ENCODE measurements around the gene DGKD.

Gene DGKD

DNA sequence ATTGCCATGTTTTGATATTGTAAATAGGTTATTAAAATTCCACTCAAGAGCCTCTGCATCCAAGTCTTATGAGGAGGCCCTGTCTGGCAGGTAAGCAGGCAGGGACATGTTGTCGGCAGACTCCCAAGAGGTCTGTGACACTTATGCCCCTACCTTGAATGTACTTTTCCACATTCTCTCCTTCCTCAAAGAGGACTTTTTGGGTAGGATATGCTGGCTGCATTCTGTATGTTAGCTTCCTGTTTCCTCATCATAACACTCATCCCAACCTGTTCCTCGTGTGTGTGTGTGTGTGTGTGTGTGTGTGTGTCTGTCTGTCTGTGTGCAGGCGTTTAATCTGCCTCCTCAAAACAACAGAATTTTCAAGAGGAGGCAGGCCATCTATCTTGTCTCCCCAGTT, 137.0 kb downstream of the DGKD start:
- TF ChIP-seq, protein P1, sequence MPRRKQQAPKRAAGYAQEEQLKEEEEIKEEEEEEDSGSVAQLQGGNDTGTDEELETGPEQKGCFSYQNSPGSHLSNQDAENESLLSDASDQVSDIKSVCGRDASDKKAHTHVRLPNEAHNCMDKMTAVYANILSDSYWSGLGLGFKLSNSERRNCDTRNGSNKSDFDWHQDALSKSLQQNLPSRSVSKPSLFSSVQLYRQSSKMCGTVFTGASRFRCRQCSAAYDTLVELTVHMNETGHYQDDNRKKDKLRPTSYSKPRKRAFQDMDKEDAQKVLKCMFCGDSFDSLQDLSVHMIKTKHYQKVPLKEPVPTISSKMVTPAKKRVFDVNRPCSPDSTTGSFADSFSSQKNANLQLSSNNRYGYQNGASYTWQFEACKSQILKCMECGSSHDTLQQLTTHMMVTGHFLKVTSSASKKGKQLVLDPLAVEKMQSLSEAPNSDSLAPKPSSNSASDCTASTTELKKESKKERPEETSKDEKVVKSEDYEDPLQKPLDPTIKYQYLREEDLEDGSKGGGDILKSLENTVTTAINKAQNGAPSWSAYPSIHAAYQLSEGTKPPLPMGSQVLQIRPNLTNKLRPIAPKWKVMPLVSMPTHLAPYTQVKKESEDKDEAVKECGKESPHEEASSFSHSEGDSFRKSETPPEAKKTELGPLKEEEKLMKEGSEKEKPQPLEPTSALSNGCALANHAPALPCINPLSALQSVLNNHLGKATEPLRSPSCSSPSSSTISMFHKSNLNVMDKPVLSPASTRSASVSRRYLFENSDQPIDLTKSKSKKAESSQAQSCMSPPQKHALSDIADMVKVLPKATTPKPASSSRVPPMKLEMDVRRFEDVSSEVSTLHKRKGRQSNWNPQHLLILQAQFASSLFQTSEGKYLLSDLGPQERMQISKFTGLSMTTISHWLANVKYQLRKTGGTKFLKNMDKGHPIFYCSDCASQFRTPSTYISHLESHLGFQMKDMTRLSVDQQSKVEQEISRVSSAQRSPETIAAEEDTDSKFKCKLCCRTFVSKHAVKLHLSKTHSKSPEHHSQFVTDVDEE (CRISPR knock-in tag; IDR thresholded peaks at IDR 0.05) = no peak
- no peak for TF ChIP-seq ZNF70 (CRISPR knock-in tag; IDR thresholded peaks at IDR 0.05)
- TF ChIP-seq ZFP3 (CRISPR knock-in tag; IDR thresholded peaks at IDR 0.05) = no peak
- no peak for TF ChIP-seq TCF4 (CRISPR knock-in tag; IDR thresholded peaks at IDR 0.05; ENCODE audit: borderline replicate concordance)
- TF ChIP-seq TOX (CRISPR knock-in tag; IDR thresholded peaks at IDR 0.05; ENCODE audit: borderline replicate concordance) = no peak
- no peak for TF ChIP-seq PPARA (CRISPR knock-in tag; IDR thresholded peaks at IDR 0.05; ENCODE audit: borderline replicate concordance)
- no peak for TF ChIP-seq GLIS3 (CRISPR knock-in tag; IDR thresholded peaks at IDR 0.05)
- no peak for TF ChIP-seq ESRRG (CRISPR knock-in tag; IDR thresholded peaks at IDR 0.05)
- no peak for TF ChIP-seq OSR1 (CRISPR knock-in tag; IDR thresholded peaks at IDR 0.05)
- TF ChIP-seq, protein P2, sequence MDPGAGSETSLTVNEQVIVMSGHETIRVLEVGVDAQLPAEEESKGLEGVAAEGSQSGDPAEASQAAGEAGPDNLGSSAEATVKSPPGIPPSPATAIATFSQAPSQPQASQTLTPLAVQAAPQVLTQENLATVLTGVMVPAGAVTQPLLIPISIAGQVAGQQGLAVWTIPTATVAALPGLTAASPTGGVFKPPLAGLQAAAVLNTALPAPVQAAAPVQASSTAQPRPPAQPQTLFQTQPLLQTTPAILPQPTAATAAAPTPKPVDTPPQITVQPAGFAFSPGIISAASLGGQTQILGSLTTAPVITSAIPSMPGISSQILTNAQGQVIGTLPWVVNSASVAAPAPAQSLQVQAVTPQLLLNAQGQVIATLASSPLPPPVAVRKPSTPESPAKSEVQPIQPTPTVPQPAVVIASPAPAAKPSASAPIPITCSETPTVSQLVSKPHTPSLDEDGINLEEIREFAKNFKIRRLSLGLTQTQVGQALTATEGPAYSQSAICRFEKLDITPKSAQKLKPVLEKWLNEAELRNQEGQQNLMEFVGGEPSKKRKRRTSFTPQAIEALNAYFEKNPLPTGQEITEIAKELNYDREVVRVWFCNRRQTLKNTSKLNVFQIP (CRISPR knock-in tag; IDR thresholded peaks at IDR 0.05; ENCODE audit: borderline replicate concordance, low read depth) = no peak
- TF ChIP-seq, protein P3, sequence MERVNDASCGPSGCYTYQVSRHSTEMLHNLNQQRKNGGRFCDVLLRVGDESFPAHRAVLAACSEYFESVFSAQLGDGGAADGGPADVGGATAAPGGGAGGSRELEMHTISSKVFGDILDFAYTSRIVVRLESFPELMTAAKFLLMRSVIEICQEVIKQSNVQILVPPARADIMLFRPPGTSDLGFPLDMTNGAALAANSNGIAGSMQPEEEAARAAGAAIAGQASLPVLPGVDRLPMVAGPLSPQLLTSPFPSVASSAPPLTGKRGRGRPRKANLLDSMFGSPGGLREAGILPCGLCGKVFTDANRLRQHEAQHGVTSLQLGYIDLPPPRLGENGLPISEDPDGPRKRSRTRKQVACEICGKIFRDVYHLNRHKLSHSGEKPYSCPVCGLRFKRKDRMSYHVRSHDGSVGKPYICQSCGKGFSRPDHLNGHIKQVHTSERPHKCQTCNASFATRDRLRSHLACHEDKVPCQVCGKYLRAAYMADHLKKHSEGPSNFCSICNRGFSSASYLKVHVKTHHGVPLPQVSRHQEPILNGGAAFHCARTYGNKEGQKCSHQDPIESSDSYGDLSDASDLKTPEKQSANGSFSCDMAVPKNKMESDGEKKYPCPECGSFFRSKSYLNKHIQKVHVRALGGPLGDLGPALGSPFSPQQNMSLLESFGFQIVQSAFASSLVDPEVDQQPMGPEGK (CRISPR knock-in tag; IDR thresholded peaks at IDR 0.05; ENCODE audit: borderline replicate concordance) = no peak
- TF ChIP-seq, protein P4, sequence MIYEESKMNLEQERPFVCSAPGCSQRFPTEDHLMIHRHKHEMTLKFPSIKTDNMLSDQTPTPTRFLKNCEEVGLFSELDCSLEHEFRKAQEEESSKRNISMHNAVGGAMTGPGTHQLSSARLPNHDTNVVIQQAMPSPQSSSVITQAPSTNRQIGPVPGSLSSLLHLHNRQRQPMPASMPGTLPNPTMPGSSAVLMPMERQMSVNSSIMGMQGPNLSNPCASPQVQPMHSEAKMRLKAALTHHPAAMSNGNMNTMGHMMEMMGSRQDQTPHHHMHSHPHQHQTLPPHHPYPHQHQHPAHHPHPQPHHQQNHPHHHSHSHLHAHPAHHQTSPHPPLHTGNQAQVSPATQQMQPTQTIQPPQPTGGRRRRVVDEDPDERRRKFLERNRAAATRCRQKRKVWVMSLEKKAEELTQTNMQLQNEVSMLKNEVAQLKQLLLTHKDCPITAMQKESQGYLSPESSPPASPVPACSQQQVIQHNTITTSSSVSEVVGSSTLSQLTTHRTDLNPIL (CRISPR knock-in tag; IDR thresholded peaks at IDR 0.05; ENCODE audit: low read depth) = no peak
- no peak for TF ChIP-seq BACH2 (CRISPR knock-in tag; IDR thresholded peaks at IDR 0.05; ENCODE audit: borderline replicate concordance)
- TF ChIP-seq CSDC2 (CRISPR knock-in tag; IDR thresholded peaks at IDR 0.05) = no peak
- no peak for TF ChIP-seq ZNF565 (CRISPR knock-in tag; conservative IDR thresholded peaks at IDR 0.05; ENCODE audit: low read depth)
- TF ChIP-seq RARB (CRISPR knock-in tag; IDR thresholded peaks at IDR 0.05) = no peak
- no peak for TF ChIP-seq ZC3H10 (CRISPR knock-in tag; IDR thresholded peaks at IDR 0.05)
- no peak for TF ChIP-seq ZFP30 (CRISPR knock-in tag; IDR thresholded peaks at IDR 0.05)
- no peak for TF ChIP-seq SNAI2 (CRISPR knock-in tag; IDR thresholded peaks at IDR 0.05)
- TF ChIP-seq, protein P5, sequence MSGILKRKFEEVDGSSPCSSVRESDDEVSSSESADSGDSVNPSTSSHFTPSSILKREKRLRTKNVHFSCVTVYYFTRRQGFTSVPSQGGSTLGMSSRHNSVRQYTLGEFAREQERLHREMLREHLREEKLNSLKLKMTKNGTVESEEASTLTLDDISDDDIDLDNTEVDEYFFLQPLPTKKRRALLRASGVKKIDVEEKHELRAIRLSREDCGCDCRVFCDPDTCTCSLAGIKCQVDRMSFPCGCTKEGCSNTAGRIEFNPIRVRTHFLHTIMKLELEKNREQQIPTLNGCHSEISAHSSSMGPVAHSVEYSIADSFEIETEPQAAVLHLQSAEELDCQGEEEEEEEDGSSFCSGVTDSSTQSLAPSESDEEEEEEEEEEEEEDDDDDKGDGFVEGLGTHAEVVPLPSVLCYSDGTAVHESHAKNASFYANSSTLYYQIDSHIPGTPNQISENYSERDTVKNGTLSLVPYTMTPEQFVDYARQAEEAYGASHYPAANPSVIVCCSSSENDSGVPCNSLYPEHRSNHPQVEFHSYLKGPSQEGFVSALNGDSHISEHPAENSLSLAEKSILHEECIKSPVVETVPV (CRISPR knock-in tag; IDR thresholded peaks at IDR 0.05) = no peak
- ATAC-seq = no peak

DNA sequence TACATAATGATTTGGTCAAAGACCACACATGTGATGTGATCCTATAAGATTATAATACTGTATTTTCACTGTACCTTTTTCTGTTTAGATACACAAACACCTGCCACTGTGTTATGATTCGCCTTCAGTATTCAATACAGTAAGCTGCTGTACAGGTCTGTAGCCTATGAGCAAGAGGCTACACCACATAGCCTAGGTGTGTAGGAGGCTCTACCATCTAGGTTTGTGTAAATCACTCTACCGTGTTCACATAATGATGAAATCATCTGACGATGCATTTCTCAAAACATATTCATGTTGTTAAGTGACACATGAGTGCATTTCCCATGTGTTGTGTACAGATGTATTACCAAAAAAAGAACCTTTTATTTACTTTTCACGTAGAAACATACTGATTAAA, 137.8 kb downstream of the DGKD start:
- no peak for ATAC-seq
- no peak for TF ChIP-seq ARNTL (CRISPR knock-in tag; IDR thresholded peaks at IDR 0.05; ENCODE audit: borderline replicate concordance, low read depth)
- TF ChIP-seq ISL1 (CRISPR knock-in tag; IDR thresholded peaks at IDR 0.05) = no peak
- no peak for TF ChIP-seq OSR1 (CRISPR knock-in tag; IDR thresholded peaks at IDR 0.05)
- no peak for TF ChIP-seq RARB (CRISPR knock-in tag; IDR thresholded peaks at IDR 0.05)
- no peak for TF ChIP-seq ZFP3 (CRISPR knock-in tag; IDR thresholded peaks at IDR 0.05)
- no peak for TF ChIP-seq GLIS3 (CRISPR knock-in tag; IDR thresholded peaks at IDR 0.05)
- TF ChIP-seq ZNF70 (CRISPR knock-in tag; IDR thresholded peaks at IDR 0.05) = no peak
- no peak for TF ChIP-seq PPARA (CRISPR knock-in tag; IDR thresholded peaks at IDR 0.05; ENCODE audit: borderline replicate concordance)
- TF ChIP-seq SNAI2 (CRISPR knock-in tag; IDR thresholded peaks at IDR 0.05) = no peak
- TF ChIP-seq, protein P1 (CRISPR knock-in tag; IDR thresholded peaks at IDR 0.05) = no peak
- TF ChIP-seq, protein P3 (CRISPR knock-in tag; IDR thresholded peaks at IDR 0.05; ENCODE audit: borderline replicate concordance) = no peak
- no peak for TF ChIP-seq ZC3H10 (CRISPR knock-in tag; IDR thresholded peaks at IDR 0.05)
- TF ChIP-seq CSDC2 (CRISPR knock-in tag; IDR thresholded peaks at IDR 0.05) = no peak
- no peak for TF ChIP-seq ZNF565 (CRISPR knock-in tag; conservative IDR thresholded peaks at IDR 0.05; ENCODE audit: low read depth)
- TF ChIP-seq, protein P5 (CRISPR knock-in tag; IDR thresholded peaks at IDR 0.05) = no peak

Data from SK-N-SH treated with all-trans-retinoic acid at 6 μM for 48 hours (cell line).